Measurements from ENCODE around the gene MEI1. TPM values are rescaled to one million over a fixed set of nuclear protein-coding genes. Genes with fewer than 3 reads are reported as not detected.
A peak's percentile ranks its signal among the peaks of the same experiment; 100 is the strongest.

The MEI1 gene
- total RNA-seq, 1 experiment from 2014 or later, result not detected

DNA sequence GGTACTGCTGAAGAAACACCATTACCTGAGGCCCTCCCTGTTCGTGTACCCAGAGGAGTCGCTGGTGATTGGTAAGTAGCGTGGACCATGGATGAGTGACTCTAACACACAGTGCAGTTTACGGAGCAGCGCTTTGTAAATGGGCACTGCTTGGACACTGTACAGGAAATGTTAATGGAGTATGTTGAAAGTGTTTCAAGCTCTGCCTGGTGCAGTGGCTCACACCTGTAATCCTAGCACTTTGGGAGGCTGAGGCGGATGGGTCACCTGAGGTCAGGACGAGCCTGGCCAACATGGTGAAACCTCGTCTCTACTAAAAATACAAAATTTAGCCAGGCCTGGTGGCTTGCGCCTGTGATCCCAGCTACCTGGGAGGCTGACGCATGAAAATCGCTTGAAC lies 48.5 kb upstream of the MEI1 start:
- H3K4me1 Mint-ChIP-seq (ENCODE audit: low read depth, unreplicated experiment), result no peaks in the 10 kb centered on the region
- TF ChIP-seq, protein P1, sequence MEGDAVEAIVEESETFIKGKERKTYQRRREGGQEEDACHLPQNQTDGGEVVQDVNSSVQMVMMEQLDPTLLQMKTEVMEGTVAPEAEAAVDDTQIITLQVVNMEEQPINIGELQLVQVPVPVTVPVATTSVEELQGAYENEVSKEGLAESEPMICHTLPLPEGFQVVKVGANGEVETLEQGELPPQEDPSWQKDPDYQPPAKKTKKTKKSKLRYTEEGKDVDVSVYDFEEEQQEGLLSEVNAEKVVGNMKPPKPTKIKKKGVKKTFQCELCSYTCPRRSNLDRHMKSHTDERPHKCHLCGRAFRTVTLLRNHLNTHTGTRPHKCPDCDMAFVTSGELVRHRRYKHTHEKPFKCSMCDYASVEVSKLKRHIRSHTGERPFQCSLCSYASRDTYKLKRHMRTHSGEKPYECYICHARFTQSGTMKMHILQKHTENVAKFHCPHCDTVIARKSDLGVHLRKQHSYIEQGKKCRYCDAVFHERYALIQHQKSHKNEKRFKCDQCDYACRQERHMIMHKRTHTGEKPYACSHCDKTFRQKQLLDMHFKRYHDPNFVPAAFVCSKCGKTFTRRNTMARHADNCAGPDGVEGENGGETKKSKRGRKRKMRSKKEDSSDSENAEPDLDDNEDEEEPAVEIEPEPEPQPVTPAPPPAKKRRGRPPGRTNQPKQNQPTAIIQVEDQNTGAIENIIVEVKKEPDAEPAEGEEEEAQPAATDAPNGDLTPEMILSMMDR (IDR thresholded peaks at IDR 0.05; ENCODE audit: insufficient read depth in 1 of 2, low read depth in 1 of 2, low read length in 1 of 2, severe bottlenecking in 1 of 2, unreplicated experiment in 1 of 2), result no peak
- H3K4me3 Mint-ChIP-seq (ENCODE audit: unreplicated experiment), result no peak overlapping the region
- H3K36me3 Mint-ChIP-seq (ENCODE audit: insufficient read depth, unreplicated experiment), result peaks cover 98% of the 10 kb centered on the region
- no peaks in the 10 kb centered on the region for H3K9me3 ChIP-seq
- intact Hi-C loops (cut with micrococcal nuclease; ENCODE audit: unreplicated experiment), result no loop called here
- no TSS peak for BruUV-seq (replicated peaks)
- ChIA-PET CTCF (interaction anchor here (0.6 kb wide), 1 partner anchor 197 kb away, joined by 6 read pairs; no protein-coding TSS in a partner anchor), POLR2A (interaction anchor here (0.7 kb wide), 1 partner anchor 61 kb away, joined by 12 read pairs; the partner anchor contains the start of gene PMM1)
- H3K4me3 ChIP-seq (ENCODE audit: low read depth, low read length), result no peak overlapping the region
- H3K4me1 ChIP-seq, result no peaks in the 10 kb centered on the region
- H3K27me3 ChIP-seq (replicated peaks; ENCODE audit: control insufficient read depth, insufficient read depth, low read length), result no peaks in the 10 kb centered on the region
- H3K27me3 Mint-ChIP-seq (ENCODE audit: insufficient read depth, unreplicated experiment), result no peaks in the 10 kb centered on the region
- DNase-seq, result no peak
- H3K27ac Mint-ChIP-seq (ENCODE audit: unreplicated experiment), result no peak overlapping the region
- H3K36me3 ChIP-seq (ENCODE audit: control insufficient read depth, insufficient read depth, low read length), result peaks cover 5% of the 10 kb centered on the region
- H3K9me3 Mint-ChIP-seq (ENCODE audit: unreplicated experiment), result no peaks in the 10 kb centered on the region

GRCh38 chr22:41654322-41654721 lies 45.0 kb upstream of the MEI1 start:
- CTCF ChIA-PET, result no interaction called here
- TSS peak; percentile 12 for BruUV-seq (replicated peaks)
- POLR2A ChIA-PET, result interaction anchor here (0.7 kb wide), 1 partner anchor 28 kb away, joined by 3 read pairs; no protein-coding TSS in a partner anchor
- no peak for DNase-seq
- Histone ChIP-seq H3K4me3 (ENCODE audit: low read depth, low read length) (no peak overlapping the region), H3K27me3 (replicated peaks; ENCODE audit: control insufficient read depth, insufficient read depth, low read length) (no peaks in the 10 kb centered on the region), H3K9me3 (no peaks in the 10 kb centered on the region), H3K36me3 (ENCODE audit: control insufficient read depth, insufficient read depth, low read length) (peaks cover 5% of the 10 kb centered on the region; the same call in 1 of the 2 replicates), H3K4me1 (no peaks in the 10 kb centered on the region)
- Mint-ChIP-seq H3K9me3 (ENCODE audit: unreplicated experiment) (no peaks in the 10 kb centered on the region), H3K4me3 (ENCODE audit: unreplicated experiment) (no peak overlapping the region), H3K27me3 (ENCODE audit: insufficient read depth, unreplicated experiment) (no peaks in the 10 kb centered on the region), H3K4me1 (ENCODE audit: low read depth, unreplicated experiment) (no peaks in the 10 kb centered on the region), H3K27ac (ENCODE audit: unreplicated experiment) (no peak overlapping the region), H3K36me3 (ENCODE audit: insufficient read depth, unreplicated experiment) (peaks cover 100% of the 10 kb centered on the region)
- TF ChIP-seq, protein P1 (IDR thresholded peaks at IDR 0.05; ENCODE audit: insufficient read depth in 1 of 2, low read depth in 1 of 2, low read length in 1 of 2, severe bottlenecking in 1 of 2, unreplicated experiment in 1 of 2), result no peak
- intact Hi-C loops (cut with micrococcal nuclease; ENCODE audit: unreplicated experiment), result no loop called here

DNA sequence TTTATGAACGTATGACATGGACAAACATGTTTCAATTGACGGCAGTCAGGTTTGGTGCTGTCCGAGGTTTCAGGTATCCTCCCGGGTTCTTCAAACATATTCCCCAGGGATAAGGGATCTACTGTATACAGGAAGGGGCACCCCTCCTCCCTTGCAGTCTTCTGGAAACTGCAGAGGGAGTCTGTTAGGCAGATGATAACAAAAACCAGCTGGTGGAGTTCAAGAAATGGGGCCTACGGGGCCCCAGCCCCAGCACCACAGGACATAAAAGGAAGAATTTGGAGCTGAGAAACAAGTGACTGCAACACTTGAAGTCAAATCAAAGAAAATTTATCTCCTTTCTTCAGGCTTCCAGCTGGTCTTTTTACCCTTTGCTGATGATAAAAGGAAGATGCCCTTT lies 42.7 kb upstream of the MEI1 start:
- Mint-ChIP-seq H3K36me3 (ENCODE audit: insufficient read depth, unreplicated experiment) (peaks cover 100% of the 10 kb centered on the region), H3K9me3 (ENCODE audit: unreplicated experiment) (no peaks in the 10 kb centered on the region), H3K4me1 (ENCODE audit: low read depth, unreplicated experiment) (no peaks in the 10 kb centered on the region), H3K27ac (ENCODE audit: unreplicated experiment) (no peak overlapping the region), H3K4me3 (ENCODE audit: unreplicated experiment) (no peak overlapping the region), H3K27me3 (ENCODE audit: insufficient read depth, unreplicated experiment) (no peaks in the 10 kb centered on the region)
- intact Hi-C loops (cut with micrococcal nuclease; ENCODE audit: unreplicated experiment), result no loop called here
- DNase-seq, result no peak
- Histone ChIP-seq H3K9me3 (no peaks in the 10 kb centered on the region), H3K4me3 (ENCODE audit: low read depth, low read length) (no peak overlapping the region), H3K36me3 (ENCODE audit: control insufficient read depth, insufficient read depth, low read length) (peaks cover 5% of the 10 kb centered on the region; the same call in 1 of the 2 replicates), H3K4me1 (no peaks in the 10 kb centered on the region), H3K27me3 (replicated peaks; ENCODE audit: control insufficient read depth, insufficient read depth, low read length) (no peaks in the 10 kb centered on the region)
- CTCF ChIA-PET, result no interaction called here
- TF ChIP-seq, protein P1 (IDR thresholded peaks at IDR 0.05; ENCODE audit: insufficient read depth in 1 of 2, low read depth in 1 of 2, low read length in 1 of 2, severe bottlenecking in 1 of 2, unreplicated experiment in 1 of 2), result no peak
- POLR2A ChIA-PET, result interaction anchor here (0.6 kb wide), 2 partner anchors 127 to 433 kb away, joined by 3 to 7 read pairs; no protein-coding TSS in a partner anchor
- no TSS peak for BruUV-seq (replicated peaks)
